Dermis blood vessel endothelial cell (primary cell): ENCODE measurements around the gene CORO2B. TPM values are rescaled to one million over a fixed set of nuclear protein-coding genes. Genes with fewer than 3 reads are reported as not detected.
"Not testable (repeated sequence)": the region's sequence is repeated elsewhere in the genome, so short reads cannot be mapped to it uniquely, and the experiment has no call there.

Experiments used
- DNase-seq: peaks from one replicate; pipeline ENCODE4 v3.0.0; 2010
- total RNA-seq: library from RNA; depleted of rRNA; stranded (reverse); fragments of >200 nt; gene quantifications from 2 replicates; pipeline ENCODE4 v1.2.3, GENCODE V29; 2014

CORO2B gene
- total RNA-seq, 1 donor from 2014 or later, result 1.0 TPM

DNA sequence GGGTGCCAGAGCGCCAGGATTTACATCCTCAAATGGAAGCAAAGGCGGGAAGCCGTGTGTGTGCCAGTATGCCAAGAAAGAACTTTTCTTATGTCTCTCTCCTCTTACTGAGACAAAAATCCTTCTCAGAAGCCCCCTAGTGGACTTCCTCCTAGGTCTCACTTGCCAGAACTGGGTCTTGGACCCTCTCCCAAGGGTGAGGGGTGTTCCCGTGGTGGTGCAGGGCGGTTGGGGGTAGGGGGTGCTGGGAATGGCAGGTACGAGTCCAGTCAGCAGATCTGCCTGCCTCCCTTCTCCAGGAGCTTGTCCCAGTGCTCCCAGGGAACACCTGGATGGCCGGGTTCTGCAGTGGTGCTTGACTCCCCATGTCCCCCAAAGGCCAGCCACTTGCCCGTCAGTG is 52.0 kb downstream of the CORO2B start:
- no peak for DNase-seq

DNA sequence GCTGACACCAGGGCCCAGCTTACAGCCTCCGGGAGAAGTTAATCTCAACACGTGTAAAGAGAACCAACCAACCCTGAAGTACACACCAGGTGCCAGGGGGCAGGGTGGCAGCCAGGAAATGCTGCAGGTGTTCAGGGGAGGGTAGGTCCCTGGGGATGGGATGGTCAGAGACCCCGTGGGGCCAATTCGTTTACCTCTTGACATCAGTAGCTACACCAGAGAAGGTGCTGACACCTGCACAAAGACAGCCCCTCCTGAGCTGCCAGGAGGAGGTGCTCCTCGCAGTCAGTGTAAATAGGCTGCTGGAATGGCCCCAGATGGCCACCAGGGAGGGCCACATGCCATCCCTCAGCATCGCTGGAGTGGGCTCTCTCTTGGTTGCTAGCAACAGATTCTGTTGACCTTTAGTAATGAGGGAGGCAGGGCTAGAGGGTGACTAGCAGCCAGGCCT is 52.8 kb downstream of the CORO2B start:
- DNase-seq, result no peak

DNA sequence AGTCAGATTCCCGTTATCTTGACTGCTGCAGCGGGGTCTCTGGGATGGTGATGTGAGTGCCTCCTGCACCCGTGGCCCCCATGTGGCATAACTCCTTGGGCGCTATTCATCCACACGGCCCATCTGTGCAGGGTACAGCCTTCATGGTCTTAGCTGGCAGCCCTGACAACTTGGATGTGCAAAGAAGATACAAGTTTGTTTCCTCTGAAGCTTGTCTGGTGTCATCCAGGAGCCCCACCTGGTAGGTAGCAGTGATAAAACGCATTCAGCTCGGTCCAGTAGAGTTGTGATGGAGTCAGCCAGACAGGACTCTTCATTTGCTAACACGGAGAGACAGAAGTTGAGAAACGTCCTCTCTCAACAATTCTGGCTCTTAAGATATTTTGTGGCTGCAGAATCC is 53.3 kb downstream of the CORO2B start:
- no peak for DNase-seq

DNA sequence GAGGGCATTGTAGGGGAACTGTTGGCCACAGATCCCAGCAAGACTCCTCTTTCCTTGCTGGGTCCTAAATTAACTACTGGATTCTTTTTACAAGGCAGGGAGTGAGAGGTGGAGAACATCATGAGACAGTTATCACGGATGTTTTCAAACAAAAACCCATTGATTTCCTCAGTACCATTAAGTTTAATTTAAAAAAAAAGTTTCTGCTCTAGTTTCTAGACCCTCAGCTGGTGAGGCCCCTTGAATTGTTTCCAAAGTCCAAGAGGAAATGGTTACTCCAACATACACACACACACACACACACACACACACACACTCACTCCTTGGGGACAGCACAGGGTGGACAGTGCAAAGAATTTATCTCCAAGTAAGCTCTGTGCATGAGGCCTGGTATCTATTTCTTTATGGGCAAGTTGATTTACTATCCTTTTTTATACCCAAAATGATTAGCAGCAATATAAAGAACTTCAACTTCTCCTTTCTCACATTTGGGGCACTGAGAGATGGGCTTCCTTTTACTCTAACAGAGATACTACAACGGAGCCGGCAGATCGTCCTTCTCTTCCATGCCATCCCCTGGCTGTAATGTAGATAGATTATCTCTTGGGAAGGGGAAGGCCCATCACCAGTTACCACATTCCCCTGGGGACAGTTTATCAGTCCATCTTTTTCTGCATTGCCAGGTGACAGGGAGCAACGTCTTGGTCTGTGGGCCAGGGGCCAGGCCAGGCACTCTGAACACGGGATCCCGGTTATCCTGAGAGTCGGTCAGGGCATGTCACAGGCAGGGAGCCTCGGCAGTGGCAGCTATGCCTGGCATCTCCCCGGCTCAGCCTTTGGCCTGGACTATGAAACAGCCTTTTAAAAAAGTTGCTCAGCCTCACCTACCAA is 54.7 kb downstream of the CORO2B start:
- no peak for DNase-seq

DNA sequence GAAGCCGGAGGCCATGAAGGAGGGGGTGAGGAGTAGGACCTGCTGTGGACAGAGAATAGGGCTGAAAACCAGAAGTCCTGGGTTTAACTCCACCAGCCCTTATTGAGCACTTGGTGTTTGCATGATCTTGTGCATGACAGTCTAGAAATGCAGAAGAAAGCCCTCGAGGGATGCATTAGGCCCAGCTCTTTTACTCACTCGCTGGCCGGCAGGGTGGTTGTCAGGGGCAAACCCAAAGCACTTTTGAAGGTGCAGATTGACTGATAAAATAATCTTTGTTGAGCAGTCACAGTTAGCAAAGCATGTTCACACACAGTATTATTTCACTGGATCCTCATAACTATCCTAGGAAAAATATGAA is 55.3 kb downstream of the CORO2B start:
- no peak for DNase-seq

DNA sequence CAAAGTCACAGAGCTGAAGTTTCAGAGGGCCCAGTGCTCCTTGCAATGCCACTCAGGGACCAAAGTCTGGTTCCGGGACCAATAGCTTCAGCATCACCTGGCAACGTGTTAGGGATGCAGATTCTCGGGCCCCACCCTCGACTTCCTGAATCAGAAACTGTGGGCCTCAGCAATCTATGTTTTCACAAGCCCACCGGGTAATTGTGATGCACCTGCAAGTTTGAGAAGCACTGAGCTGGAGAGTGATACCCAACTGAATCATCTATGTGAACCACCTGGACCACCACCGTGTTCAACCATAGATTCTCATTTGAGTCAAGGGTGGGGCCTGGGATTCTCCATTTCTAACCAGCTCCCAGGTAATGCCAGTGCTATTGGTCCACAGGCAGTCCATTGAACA is 55.7 kb downstream of the CORO2B start:
- DNase-seq, result no peak

DNA sequence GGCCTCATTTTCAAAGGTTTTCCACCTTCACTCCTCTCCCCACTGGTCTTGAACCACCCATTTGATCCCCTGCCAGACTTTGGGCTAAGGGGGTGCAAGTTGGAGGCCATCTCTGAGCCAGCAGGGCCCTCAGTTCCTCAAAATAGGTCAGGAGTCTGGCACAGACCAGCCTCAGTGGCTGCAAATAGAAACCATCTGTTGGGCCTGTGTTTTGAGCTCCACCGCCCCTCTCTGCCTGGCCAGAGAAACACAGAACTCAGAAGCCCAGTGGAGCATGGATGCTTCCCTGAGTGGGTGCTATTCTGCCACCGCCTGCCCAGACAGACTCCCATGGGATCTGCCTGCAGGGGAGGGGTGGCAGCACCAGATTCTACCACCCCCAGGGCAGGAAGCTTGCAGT is 56.3 kb downstream of the CORO2B start:
- DNase-seq, result no peak

DNA sequence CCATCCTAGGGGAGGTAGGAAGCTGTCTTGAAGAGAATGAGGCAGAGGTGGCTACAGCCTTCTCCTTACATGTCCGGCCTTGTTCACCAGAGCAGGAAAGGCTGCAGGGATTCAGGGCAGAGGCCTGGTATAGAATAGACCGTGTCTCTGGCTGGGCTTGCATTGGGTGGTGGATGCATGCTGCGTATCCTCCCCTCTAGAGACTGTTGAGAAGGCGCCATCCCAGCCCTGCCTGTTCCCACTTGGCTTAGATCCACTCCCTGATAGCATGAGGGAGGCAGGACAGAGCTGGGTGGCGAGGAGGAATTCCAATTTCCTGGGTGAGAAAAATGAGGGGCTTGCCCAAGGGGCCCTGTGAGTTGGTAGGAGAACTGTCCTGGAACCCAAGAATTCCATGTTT is 57.5 kb downstream of the CORO2B start:
- DNase-seq, result no peak

DNA sequence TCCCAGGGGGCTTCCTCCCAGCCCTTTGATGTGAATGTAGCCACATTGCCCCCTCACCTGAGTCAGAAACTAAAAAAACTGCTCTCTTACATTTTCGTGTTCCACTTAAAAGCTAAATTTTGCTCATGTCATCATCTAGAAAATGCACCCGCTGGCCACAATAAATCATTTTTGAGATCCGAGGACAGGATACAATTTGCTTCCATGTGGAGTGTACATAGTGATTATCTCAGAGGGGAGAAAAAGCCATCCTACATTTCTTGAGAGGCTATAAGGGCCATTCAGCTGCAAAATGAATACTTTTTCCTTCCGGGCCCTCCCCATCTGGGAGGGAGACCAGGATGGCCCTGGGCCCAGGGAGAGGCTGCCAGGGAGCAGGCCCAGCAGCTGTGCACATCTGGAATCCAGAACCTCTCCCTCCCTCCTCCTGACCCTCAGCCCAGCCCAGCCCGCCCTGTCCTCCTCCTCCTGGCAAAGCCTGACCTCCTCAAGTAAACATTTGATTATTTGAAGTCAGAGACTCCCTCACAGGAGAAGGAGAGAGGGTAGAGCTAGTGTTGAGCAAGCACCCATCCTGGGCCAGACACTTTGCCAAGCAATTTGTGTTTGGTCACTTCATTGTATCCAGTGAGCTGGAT is 59.1 kb downstream of the CORO2B start:
- DNase-seq, result no peak

DNA sequence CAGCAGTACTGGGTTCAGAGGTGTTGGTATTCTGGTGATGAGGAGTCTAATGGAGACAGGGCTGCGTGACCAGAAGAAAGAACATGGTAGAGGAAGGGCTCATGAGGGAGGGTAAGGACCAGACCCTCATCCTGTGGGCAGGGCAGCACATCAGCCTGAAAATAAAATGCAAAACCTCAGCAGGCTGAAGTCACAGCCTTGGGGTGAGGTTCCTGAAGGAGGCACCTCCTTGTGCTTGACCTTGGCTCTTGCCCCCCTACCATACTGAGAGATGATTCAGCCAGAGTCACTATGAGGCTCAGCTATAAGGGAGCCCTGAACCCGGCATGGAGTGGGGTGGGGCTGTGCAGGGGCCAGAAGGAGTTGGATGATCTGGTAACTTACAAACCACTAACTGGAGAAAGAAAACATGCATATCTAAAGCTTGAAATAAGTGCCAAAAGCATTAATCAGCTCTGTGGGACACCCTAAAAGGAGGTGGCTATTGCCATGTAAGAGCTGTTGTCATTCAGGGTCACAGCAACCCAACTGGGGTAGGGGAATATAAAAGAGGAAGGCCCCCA is 60.2 kb downstream of the CORO2B start:
- no peak for DNase-seq

DNA sequence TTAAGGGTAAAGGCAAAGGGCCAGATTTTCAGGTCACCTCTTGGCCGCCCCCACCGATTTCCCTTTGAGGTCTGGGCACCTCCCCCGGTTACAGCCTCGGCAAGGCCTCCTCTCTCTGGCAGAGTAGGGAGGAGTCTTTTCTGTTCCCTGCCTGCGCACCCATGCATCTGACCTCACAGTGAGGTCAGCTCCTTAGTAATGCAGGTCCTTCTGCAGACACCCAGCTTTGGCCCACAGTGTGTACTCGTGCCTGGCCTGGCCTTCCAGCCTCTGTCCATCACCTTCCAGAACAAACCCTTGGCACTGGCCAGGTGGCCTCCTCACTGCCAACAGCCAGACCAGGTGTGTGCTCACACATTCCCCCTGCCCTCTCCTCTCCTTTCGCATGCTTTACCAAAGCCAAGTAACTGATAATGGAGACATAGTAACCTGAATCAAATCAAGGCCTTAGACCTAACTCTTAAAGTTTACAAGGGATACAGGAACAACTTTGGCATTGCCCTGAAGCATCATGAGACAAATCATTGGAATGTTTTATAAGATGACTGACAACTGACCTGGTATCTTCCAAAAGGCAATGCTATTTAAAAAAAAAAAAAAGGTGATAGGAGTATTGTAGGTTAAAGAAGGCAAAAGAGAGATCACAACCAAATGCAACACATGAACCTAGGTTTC is 61.3 kb downstream of the CORO2B start:
- DNase-seq, result no peak

DNA sequence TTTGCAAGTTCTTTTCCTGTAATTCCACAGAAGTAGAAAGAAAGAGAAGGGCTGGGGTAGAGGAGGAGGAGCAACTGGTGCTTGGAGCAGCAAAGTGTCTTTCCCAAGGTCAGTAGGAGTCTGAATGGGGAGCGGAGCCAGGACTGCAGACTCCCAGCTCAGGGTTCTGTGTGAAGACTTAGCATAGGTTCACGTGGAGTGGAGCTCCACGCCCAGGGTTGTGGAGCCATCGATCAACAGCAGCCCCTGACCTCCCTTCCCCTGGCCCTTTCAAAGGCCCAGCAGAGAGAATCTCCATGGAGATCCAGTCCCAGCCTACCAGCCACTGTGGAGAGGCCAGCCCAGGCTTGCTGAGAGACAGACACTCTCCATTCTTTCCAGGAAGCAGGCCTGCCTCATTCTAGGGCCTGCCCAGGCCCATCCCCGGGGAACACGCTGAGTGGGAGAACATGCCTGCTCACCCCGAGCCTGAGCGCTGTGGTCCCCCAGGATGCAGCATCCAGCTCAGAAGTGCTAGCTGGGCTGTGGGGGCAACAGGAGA is 62.1 kb downstream of the CORO2B start:
- DNase-seq, result no peak

DNA sequence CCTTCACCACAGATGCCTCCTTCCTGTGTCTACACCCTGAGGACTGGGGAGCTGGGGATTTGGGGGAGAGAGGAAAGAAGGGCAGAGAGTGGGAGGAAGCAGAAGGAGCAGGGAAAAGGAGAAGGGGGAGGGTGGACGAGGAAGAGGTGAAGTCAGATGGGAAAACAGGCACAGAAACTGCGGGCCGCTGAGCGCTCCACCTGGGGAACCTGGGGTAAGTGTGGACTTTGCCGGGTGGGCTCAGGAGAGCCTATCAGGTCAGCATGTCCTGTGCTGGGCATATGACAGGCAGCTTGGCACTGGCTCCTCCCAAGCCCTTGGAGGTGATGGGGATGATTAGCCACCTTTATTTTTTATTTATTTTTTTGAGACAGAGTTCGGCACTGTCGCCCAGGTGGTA is 62.6 kb downstream of the CORO2B start:
- no peak for DNase-seq

DNA sequence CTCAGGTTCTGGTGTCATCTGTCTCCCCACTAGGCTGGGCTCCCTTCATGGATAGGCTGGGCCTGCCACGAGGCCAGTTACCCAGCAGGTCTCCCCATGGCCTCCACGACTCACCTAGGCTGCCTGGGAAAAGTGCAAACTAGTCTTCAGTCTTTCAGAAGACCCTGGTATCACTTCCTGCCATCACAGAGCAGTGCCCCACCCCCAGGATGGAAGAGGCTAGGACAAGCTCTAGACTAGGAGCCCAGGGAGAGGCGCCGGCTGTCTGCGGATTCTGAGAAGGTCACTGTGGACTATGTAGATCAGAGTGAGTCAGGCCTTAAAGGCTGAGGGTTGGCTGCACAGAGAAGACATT is 63.7 kb downstream of the CORO2B start:
- no peak for DNase-seq

DNA sequence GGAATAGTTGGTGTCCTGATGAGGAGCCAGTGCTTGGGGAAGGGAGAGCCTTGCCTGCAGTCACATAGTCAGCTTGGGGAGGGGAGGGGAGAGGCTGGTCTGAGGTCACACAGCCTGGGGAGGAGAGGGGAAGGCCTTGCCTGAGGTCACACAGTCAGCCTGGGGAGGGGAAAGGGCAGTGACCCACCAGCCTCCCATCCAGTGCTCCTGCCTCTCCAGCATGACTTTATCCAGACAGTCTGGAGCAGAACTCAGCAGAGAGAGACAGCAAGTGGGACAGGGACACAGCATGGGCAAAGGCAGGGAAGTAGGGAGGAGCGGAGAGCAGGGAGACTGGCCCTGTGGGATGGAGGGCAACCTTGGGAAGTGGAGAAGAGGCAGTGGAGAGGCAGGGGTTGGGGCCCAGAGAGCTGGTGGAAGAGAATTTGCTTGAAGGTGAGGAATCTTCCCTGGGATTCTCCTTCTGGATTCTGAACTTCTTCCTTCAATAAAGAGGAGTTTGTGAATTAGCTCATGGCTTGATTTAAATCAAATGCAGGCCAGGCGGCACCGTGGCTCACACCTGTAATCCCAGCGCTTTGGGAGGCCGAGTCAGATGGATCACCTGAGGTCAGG is 64.5 kb downstream of the CORO2B start:
- DNase-seq, result no peak

DNA sequence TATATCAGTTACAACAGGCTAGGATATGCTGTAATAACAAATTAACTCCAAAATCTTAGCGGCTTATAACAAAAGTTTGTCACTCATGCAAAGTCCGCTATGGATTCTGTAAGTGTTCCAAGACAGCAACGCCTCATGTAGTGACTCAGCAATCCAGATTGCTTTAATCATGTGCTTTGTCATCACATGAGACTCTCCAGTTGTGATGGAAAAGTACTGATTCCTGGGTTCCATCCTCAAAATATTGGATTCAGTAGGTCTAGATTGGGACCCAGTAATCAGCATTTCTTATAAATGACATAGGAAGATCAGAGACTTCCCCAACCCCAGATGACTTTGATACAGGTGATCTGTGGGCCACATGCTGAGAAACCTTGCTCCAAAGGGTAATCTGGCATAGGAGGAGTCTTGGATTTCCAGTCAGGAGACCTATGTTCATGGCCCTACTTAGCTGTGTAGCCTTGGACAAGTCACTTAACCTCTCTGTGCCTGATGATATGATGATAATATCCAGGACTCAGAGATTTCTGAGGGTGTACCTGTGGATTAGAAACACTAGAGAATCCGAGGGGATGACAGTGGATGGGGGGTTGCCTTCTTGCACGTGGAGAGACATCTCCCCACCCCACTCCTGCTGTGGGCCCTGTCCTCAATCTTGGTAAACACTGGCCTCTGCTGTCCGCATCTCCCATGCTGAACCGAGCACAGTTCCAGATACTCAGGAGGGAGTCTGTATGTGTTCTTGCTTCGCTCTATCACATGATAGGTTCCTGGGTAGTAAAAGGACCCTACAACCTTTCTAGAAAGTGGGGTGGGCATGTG is 65.5 kb downstream of the CORO2B start:
- peak; percentile 50 for DNase-seq

DNA sequence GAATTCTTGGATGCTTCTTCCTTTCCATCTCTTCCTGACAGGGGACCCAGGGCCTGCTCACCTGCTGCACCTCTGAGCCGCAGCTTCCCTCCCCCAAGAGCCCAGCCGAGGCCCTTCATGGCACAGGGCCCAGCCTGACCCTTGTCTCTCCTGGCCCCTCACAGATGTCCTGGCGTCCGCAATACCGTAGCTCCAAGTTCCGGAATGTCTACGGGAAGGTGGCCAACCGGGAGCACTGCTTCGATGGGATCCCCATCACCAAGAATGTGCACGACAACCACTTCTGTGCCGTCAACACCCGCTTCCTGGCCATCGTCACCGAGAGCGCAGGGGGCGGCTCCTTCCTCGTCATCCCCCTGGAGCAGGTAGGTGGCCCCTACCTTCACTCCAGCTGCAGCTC is 66.2 kb downstream of the CORO2B start:
- no peak for DNase-seq

DNA sequence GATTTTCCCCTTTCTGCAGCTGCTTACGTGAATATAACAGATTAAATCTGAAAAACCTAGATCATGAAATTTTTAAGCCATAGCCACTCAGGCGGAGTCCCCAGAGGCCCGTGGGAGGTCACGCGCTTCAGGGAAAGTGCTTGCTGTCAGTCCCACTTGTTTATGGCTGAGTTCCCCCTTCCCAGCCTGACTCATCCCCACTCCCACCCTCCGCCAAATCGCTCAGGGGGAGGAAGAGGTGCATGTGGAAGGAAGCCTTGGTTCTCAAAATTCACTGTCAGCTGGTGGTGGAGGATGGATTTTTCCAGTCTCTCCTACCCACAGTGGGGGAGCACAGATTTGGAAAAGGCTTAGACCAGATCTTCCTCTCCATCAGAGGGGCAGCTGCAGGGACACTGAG is 67.4 kb downstream of the CORO2B start:
- DNase-seq, result no peak

DNA sequence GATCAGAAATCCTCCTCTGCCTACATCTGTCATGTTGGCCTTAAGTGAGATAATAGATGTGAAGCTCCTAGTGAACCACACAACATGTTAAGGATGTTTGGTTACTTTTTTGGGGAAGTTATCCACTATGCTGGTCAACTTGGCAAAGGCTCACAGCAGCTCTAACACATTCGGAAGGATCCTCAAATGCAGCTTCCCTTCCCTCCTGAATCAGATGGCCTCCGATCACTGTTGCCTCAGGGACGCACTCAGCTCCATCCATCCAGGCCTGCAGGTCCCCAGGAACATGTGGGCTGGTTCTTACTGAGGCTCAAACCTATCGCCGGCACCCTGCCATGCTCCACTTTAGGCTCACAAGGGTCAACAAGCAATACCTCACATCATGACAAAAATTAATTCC is 67.9 kb downstream of the CORO2B start:
- DNase-seq, result no peak

DNA sequence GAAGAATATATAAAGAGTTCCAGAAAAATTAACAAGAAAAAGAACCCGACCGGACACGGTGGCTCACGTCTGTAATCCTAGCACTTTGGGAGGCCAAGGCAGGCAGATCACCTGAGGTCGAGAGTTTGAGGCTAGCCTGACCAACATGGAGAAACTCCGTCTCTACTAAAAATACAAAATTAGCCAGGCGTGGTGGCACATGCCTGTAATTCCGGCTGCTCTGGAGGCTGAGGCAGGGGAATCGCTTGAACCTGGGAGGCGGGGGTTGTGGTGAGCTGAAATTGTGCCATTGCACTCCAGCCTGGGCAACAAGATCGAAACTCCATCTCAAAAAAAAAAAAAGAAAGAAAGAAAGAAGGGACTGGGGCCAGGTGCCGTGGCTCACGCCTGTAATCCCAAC is 68.6 kb downstream of the CORO2B start:
- not testable (repeated sequence) for DNase-seq

DNA sequence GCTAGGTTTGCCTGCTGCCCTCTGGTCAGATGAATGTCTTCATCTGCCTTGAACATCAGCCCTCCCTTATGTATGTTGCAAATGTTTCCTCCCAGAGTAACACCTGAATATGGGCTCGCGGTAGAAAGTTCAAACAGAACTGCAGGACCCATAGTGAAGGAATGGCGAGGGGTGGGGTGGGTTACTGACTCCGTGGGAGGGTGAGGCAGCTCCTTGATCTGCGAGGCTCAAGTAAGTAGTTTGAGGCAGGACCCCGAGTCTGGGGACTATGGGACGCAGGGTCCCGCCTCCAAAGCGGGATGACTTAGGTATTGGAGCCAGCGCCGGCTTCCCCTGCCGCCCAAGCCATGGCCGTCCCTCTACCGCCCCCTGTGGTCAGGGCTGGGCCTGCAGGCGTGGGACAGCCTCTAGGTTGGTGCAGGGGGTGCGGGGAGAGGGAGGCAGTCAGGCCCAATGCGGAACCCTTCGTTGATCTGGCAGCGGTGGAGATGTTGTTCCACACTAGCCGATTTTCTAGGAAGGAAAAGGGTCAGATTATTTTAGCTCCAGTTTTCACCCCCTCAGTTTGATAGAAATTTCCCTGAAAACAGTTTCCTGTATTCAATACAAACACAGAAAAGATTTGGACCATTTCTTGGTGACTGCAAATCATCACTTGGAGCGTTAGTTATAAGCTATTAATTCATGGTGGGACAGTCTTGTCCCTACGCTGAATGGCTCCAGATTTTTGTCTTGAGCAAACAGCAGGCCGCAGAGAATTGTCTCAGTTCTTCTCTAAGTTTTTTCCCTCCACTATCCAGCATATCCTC is 72.3 kb downstream of the CORO2B start:
- peak; percentile 72 for DNase-seq
